Measurements from ENCODE around the gene TSPAN32.

GRCh38 chr11:2280208-2280607, 21.6 kb upstream of the TSPAN32 start:
- TF ChIP-seq POLR2A (IDR thresholded peaks at IDR 0.05; ENCODE audit: low read depth, low read length), result no peak
- no peak for TF ChIP-seq POLR2AphosphoS5 (IDR thresholded peaks at IDR 0.05; ENCODE audit: low read depth, low read length)

Measured in GM12892 (cell line).